Stomach (tissue), 9 donors: ENCODE measurements around the gene PRELID1. TPM values are rescaled to one million over a fixed set of nuclear protein-coding genes. Genes with fewer than 3 reads are reported as not detected.

ENCODE experiments used
- DNase-seq, 2 donors: peaks; one replicate each; pipeline versions ENCODE4 v3.0.0 to v3.0.0-alpha.2; 2013 to 2019
- H3K27ac ChIP-seq, 5 donors: fragments of 200-600 bp in 4 of 5; sonication (generic) in 4 of 5; one replicate each; pipeline ENCODE4 v1.5.1; 2013 to 2019; ENCODE audit warnings: mild to moderate bottlenecking in 1 of 5, moderate library complexity in 1 of 5
- H3K27me3 ChIP-seq, 3 donors: fragments of 200-600 bp; sonication (generic); one replicate each; pipeline ENCODE4 v1.5.1; 2017 to 2019; ENCODE audit warnings: mixed run types in 1 of 3
- H3K36me3 ChIP-seq, 4 donors: fragments of 200-600 bp; sonication (generic); 1 replicate in 3 of 4; 2 replicates in 1 of 4; pipeline ENCODE4 v1.5.1; 2016 to 2019
- H3K4me1 ChIP-seq, 4 donors: fragments of 200-600 bp; sonication (generic); one replicate each; pipeline ENCODE4 v1.5.1; 2016 to 2019
- H3K4me3 ChIP-seq, 4 donors: fragments of 200-600 bp; sonication (generic) in 3 of 4; one replicate each; pipeline ENCODE4 v1.5.1; 2016 to 2019; ENCODE audit warnings: mild to moderate bottlenecking in 1 of 4
- H3K9me3 ChIP-seq, 4 donors: fragments of 200-600 bp; sonication (generic); one replicate each; pipeline ENCODE4 v1.5.1; 2016 to 2019
- CTCF ChIP-seq, 7 experiments: fragments of 450-650 bp in 4 of 7; fragments of 200-600 bp in 3 of 7; sonication (generic) in 3 of 7; IDR thresholded peaks; one replicate each; pipeline ENCODE4 v1.5.1; 2016 to 2019; ENCODE audit warnings: antibody characterized with exemption in 7 of 7, control low read depth in 2 of 7, mild to moderate bottlenecking in 1 of 7
- EP300 ChIP-seq: sonication (generic); formaldehyde crosslinking; IDR thresholded peaks from one replicate; pipeline ENCODE4 v1.6.1; 2017; ENCODE audit warnings: antibody characterized with exemption
- POLR2A ChIP-seq, 4 donors: fragments of 450-650 bp; IDR thresholded peaks; one replicate each; pipeline ENCODE4 v1.6.1; 2016; ENCODE audit warnings: antibody characterized with exemption in 4 of 4, control low read depth in 2 of 4, mild to moderate bottlenecking in 1 of 4, moderate library complexity in 1 of 4
- POLR2AphosphoS5 ChIP-seq, 3 donors: sonication (generic); formaldehyde crosslinking; IDR thresholded peaks; one replicate each; pipeline ENCODE4 v1.6.1; 2016; ENCODE audit warnings: antibody characterized with exemption in 3 of 3
- WGBS, 5 donors: extraction: QIAGEN DNeasy Blood & Tissue Kit in 3 of 5; methylation state at CpG; one replicate each; pipeline versions ENCODE4 v1.1.5 to v1.1.7; 2013 to 2018; 5-methylcytosine and 5-hydroxymethylcytosine counted together
- intact Hi-C: fragments of 100-400 bp; cut with DNase I; formaldehyde crosslinking; loops from one replicate; pipeline ENCODE4 v1.15.1; 2023; ENCODE audit warnings: low total_unique reads
- polyA plus RNA-seq, 3 donors: library from polyadenylated mRNA; stranded (reverse); fragments of 200-250 nt; gene quantifications; one replicate each; pipeline ENCODE4 v1.2.3, GENCODE V29; 2013
- total RNA-seq, 5 donors: library from RNA; depleted of rRNA; stranded (reverse); fragments of >200 nt; gene quantifications; one replicate each; pipeline versions ENCODE4 v1.1.0 to v1.2.3, GENCODE V29; 2014 to 2016
- donor health status: healthy with polysubstance abuse.
- donor health status: Bipolar disorder and iron deficiency.
- donor health status: healthy.

Gene PRELID1
- total and polyA plus RNA-seq, 8 donors, result 82.4 to 201 (median 135) TPM

- intact Hi-C loops, result no loop called here
- 82 to 88% (median 84%) methylated on average over 3 of the region's 3 CpGs for WGBS, 5 donors
- no peak for DNase-seq
- no peak for TF ChIP-seq EP300
- no peak for TF ChIP-seq CTCF (IDR thresholded peaks at IDR 0.05)
- TF ChIP-seq POLR2AphosphoS5 (IDR thresholded peaks at IDR 0.05), result no peak
- TF ChIP-seq POLR2A (IDR thresholded peaks at IDR 0.05), result no peak
- H3K27ac ChIP-seq, result no peak overlapping the region
- H3K9me3 ChIP-seq, result no peaks in the 10 kb centered on the region
- H3K4me3 ChIP-seq, result no peak overlapping the region
- H3K36me3 ChIP-seq, result peaks cover 43 to 95% (median 91%) of the 10 kb centered on the region in 4 donors
- H3K4me1 ChIP-seq, result peaks cover 0 to 32% (median 5%) of the 10 kb centered on the region in 4 donors
- no peaks in the 10 kb centered on the region for H3K27me3 ChIP-seq
These were observed 33.6 kb upstream of the PRELID1 start for GRCh38 chr5:177269976-177270375.

DNA sequence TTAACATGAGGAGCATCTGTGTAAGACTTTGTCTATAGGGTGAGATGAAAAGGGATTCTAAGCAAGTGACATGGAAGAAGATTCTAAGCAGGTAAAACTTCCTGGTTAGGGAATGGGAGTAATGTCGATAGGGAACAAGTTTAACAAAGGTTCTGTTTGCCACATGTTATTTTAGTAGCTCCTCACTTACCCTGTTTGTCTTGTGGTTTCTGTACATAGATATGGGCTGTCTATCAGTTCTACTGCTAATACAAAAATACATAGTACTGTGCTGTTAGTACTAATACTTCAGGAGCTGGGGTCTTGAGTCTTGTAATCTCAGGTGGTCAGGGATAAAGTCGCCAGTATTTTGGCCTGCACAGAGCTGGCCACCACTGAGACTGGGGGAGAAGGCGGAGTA lies 32.9 kb upstream of the PRELID1 start:
- intact Hi-C loops, result no loop called here
- Histone ChIP-seq H3K4me3 (no peak overlapping the region), H3K36me3 (peaks cover 45 to 96% (median 91%) of the 10 kb centered on the region in 4 donors), H3K27ac (no peak overlapping the region), H3K4me1 (peaks cover 0 to 32% (median 2%) of the 10 kb centered on the region in 4 donors), H3K9me3 (no peaks in the 10 kb centered on the region), H3K27me3 (no peaks in the 10 kb centered on the region)
- TF ChIP-seq CTCF (IDR thresholded peaks at IDR 0.05), result no peak
- no peak for TF ChIP-seq POLR2A (IDR thresholded peaks at IDR 0.05)
- TF ChIP-seq POLR2AphosphoS5 (IDR thresholded peaks at IDR 0.05), result no peak
- TF ChIP-seq EP300, result no peak
- no peak for DNase-seq
- WGBS, 5 donors, result 56 to 76% (median 59%) methylated on average over 3 of the region's 3 CpGs

DNA sequence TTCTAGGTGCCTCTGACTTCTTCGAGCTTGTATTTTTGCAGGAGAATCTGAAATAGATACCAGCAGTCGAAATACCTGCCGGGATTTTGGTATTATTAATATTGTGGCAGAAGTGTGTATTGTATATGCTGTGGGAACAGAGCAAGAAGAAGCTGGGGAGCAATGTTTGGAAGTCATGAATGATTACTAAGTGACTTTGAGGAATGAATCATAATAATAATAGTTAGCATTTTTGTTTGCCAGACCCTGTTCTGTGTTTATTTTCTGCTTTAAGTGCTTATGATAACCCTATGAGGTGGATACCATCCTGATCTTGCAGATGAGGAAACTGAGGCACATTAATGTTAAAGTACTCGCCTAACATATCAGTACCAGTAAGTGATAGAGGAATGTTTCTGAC lies 32.5 kb upstream of the PRELID1 start:
- no peak overlapping the region for H3K4me3 ChIP-seq
- peaks cover 47 to 96% (median 91%) of the 10 kb centered on the region in 4 donors for H3K36me3 ChIP-seq
- peaks cover 0 to 32% (median 2%) of the 10 kb centered on the region in 4 donors for H3K4me1 ChIP-seq
- no peak for DNase-seq
- no peak overlapping the region for H3K27ac ChIP-seq
- intact Hi-C loops, result no loop called here
- WGBS, 5 donors, result 69 to 84% (median 80%) methylated on average over 4 of the region's 4 CpGs
- H3K27me3 ChIP-seq, result no peaks in the 10 kb centered on the region
- no peaks in the 10 kb centered on the region for H3K9me3 ChIP-seq
- no peak for TF ChIP-seq EP300
- TF ChIP-seq POLR2A (IDR thresholded peaks at IDR 0.05), result no peak
- TF ChIP-seq CTCF (IDR thresholded peaks at IDR 0.05), result no peak
- TF ChIP-seq POLR2AphosphoS5 (IDR thresholded peaks at IDR 0.05), result no peak

- WGBS, 5 donors, result 80 to 98% (median 92%) methylated on average over 6 of the region's 6 CpGs
These were observed 27.7 kb upstream of the PRELID1 start for GRCh38 chr5:177275883-177276282.

More at GRCh38 chr5:177275883-177276282, 27.7 kb upstream of the PRELID1 start:
- no peaks in the 10 kb centered on the region for H3K27me3 ChIP-seq
- H3K9me3 ChIP-seq, result no peaks in the 10 kb centered on the region
- H3K36me3 ChIP-seq, result peaks cover 23 to 92% (median 87%) of the 10 kb centered on the region in 4 donors
- no peak for TF ChIP-seq POLR2AphosphoS5 (IDR thresholded peaks at IDR 0.05)
- TF ChIP-seq POLR2A (IDR thresholded peaks at IDR 0.05), result no peak
- TF ChIP-seq EP300, result no peak
- no peak for TF ChIP-seq CTCF (IDR thresholded peaks at IDR 0.05)
- no peak overlapping the region for H3K27ac ChIP-seq
- DNase-seq, result no peak
- no peak overlapping the region for H3K4me3 ChIP-seq
- peaks cover 0 to 17% (median 0%) of the 10 kb centered on the region in 4 donors for H3K4me1 ChIP-seq
- intact Hi-C loops, result no loop called here
